Coronary artery (tissue), 2 donors: ENCODE results near the gene TRIM65.
"Not testable (repeated sequence)": the region's sequence is repeated elsewhere in the genome, so short reads cannot be mapped to it uniquely, and the experiment has no call there.

Source experiments
- DNase-seq: peaks from one replicate; pipeline ENCODE4 v3.0.0-alpha.2; 2017; ENCODE audit warnings: low spot score
- H3K27ac ChIP-seq, 2 donors: fragments of 200-600 bp; sonication (generic); one replicate each; pipeline ENCODE4 v1.5.1; 2016 to 2019
- H3K4me3 ChIP-seq: fragments of 200-600 bp; sonication (generic); 2 replicates; pipeline ENCODE4 v1.5.1; 2016; ENCODE audit warnings: mild to moderate bottlenecking, moderate library complexity
- TF ChIP-seq, protein P1 (sequence below): fragments of 200-600 bp; sonication (generic); IDR thresholded peaks from one replicate; pipeline ENCODE4 v1.5.1; 2019; ENCODE audit warnings: antibody characterized with exemption

The TRIM65 gene

DNA sequence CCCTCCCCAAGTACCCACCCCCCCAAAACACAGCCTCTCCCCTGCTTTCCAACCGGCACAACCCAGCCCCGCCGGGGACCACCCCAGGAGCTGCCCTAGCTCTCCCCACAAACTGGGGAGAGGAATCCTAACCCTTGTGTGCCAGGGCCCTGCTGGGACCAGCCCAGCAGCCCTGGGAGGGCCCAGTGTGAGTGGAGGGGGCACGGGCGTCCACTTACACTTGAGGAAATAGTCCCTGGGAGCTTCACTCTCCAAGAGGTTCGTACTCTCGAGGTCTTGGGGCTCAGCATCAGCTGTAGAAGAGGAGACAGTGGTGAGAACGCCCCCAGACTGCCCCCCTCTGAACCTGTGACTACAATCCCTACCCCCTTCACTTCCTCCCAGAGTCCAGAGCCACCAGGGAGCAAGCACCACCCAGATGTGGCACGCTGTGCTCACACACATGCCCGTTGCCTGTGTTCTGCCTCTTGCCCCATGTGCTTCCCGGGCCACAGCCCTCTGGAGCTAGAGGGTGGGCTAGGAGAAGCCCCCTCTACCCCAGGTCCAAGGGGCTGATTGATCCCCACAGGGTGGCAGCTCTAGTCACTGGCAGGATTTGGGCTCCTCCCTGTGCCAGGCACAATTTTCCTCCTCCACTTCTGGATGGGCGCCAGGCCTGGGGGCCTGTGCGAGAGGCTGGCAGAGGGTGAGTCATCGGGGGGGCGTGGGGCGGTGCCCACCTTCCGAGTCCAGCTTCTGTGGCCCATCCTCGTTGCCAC lies 21.4 kb downstream of the TRIM65 start:
- DNase-seq, result no peak
- H3K27ac ChIP-seq, result peak overlapping the region; percentile 96 to 97
- peak overlapping the region; percentile 91 for H3K4me3 ChIP-seq
- TF ChIP-seq, protein P1, sequence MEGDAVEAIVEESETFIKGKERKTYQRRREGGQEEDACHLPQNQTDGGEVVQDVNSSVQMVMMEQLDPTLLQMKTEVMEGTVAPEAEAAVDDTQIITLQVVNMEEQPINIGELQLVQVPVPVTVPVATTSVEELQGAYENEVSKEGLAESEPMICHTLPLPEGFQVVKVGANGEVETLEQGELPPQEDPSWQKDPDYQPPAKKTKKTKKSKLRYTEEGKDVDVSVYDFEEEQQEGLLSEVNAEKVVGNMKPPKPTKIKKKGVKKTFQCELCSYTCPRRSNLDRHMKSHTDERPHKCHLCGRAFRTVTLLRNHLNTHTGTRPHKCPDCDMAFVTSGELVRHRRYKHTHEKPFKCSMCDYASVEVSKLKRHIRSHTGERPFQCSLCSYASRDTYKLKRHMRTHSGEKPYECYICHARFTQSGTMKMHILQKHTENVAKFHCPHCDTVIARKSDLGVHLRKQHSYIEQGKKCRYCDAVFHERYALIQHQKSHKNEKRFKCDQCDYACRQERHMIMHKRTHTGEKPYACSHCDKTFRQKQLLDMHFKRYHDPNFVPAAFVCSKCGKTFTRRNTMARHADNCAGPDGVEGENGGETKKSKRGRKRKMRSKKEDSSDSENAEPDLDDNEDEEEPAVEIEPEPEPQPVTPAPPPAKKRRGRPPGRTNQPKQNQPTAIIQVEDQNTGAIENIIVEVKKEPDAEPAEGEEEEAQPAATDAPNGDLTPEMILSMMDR, result no peak

DNA sequence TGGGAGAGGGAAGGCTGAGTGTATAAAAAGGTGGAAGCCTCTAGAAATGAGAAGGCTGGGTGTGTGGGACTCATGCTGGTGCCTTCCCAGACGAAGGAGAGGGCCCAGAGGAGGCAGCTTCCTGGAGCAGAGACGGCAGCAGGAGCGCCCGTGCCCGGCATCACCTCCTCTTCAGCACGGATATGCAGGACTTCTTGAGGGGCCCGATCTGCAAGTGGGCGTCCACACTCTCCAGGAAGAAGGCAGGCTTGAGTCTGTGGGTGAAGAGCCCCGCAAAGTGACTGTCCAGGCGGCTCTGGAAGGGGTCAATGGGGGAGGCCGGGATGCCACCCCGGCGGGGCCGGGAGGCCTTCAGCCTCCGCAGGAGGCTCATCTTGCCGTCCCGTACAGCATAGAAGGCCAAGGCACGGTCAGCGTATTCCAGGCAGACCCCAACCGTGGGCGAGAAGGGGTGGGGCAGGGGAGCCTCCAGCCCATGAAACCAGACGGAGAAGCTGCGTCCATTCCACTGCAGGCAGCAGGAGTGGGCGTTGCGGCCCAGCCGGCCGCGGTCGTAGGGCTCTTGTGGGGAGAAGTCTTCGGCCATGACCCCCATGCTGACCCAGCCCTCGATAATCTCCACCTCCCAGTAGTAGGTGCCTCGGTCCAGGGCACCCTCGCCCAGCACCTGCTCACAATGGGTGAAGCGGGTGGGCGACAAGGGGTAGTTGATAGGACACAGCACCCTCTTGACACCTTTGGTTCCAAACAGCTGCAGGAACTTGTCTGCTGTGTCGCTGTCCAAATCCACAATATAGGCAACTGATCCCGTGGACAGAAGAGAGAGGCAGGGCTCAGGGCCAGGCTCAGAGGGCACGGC lies 22.2 kb downstream of the TRIM65 start:
- Histone ChIP-seq H3K4me3 (peak overlapping the region; percentile 91), H3K27ac (peak overlapping the region; percentile 96 to 97)
- no peak for DNase-seq
- TF ChIP-seq, protein P1, result no peak

DNA sequence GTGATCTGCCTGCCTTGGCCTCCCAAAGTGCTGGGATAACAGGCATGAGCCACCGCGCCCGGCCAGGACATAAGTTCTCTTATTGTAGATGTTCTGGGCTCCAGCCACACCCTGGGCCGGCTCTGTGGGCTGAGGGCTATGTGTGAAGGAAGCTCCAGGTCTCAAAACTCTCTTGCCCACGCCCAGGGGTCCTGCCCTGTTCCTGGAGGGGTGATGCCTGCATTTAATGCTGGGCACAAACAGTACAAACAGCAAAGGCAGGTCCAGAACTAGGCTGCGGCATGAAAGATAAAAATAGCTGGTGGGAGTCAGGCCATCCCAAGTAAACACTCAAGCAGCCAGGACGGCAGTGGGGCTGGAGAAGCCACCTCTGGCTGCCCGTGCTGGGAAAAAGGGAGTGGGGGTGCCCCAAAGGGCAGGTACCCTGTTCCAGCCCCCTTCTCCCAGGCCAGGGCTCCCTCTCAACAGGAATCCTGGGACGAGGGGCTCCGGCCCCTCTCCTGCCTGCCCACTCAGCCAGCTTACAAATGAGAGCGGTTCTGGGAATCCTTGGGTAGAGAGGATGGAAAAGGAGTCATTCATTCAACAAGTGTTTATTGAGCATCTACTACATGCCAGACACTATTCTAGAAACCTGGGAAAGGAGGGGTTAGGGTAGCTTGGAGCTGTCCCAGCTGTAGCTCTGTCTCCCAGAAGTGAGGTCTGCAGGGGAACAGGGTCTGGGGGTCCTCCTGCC lies 23.0 kb downstream of the TRIM65 start:
- peak overlapping the region; percentile 96 to 97 for H3K27ac ChIP-seq
- H3K4me3 ChIP-seq, result peak overlapping the region; percentile 51
- TF ChIP-seq, protein P1, result no peak
- no peak for DNase-seq

DNA sequence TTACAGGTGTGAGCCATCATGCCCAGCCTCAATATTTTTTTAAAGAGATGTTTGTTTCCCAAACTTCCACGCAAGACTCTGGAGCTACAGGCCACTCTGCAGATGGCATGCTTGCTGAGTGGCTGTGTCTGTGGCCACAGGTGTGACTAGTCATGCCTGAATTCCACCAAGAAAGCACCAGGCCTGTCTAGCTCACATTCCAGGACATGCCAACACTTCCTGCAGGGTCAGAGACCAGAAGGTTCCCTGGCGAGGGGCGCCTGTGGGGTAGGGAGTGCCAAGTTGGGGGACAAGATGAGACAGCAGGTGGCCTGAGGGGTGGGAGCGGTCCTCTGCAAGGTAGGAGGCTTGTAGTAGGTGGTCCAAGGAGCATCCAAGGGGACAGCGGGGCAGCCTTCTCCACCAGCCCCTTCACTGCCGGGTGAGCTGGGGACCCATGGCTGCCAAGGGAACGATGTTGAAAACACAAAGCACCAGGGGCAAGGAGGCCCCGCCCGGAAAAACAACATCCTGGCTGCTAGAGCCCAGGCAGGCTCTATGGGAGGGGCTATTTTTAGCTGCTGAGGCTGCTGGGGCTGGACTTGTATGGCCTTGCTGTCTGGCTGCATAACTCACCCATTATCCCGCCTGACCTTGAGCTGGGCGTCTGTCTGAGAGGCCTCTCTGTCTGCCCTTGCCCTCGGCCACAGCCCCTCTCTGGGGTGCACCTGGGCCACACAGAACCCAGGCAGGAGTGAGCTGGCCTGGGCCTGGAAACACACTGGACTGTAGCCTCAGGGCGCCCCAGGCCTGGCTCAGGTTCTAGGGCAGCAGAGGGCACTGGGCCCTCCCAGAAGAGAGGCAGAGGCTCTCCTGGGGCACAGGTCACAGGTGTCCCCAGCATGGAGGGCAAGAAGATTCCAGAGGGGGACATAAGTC lies 24.1 kb downstream of the TRIM65 start:
- DNase-seq, result peak; percentile 96
- peak overlapping the region; percentile 96 to 97 for H3K27ac ChIP-seq
- TF ChIP-seq, protein P1, result no peak
- H3K4me3 ChIP-seq, result peak overlapping the region; percentile 51

DNA sequence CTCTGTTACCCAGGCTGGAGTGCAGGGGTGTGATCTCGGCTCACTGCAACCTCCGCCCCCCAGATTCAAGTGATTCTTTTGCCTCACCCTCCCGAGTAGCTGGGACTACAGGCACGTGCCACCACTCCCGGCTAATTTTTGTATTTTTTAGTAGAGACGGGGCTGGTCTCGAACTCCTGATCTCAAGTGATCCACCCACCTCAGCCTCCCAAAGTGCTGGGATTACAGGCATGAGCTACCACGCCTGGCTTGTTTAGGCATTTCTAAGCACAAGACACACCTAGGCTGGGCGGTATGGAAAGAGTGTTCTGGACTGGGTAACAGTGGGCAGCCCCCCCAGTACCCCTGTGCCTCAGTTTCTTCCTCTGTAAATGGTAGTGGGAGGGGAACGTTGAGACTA lies 26.5 kb downstream of the TRIM65 start:
- not testable (repeated sequence) for DNase-seq
- peak overlapping the region; percentile 92 to 94 for H3K27ac ChIP-seq
- H3K4me3 ChIP-seq, result peak overlapping the region; percentile 60

DNA sequence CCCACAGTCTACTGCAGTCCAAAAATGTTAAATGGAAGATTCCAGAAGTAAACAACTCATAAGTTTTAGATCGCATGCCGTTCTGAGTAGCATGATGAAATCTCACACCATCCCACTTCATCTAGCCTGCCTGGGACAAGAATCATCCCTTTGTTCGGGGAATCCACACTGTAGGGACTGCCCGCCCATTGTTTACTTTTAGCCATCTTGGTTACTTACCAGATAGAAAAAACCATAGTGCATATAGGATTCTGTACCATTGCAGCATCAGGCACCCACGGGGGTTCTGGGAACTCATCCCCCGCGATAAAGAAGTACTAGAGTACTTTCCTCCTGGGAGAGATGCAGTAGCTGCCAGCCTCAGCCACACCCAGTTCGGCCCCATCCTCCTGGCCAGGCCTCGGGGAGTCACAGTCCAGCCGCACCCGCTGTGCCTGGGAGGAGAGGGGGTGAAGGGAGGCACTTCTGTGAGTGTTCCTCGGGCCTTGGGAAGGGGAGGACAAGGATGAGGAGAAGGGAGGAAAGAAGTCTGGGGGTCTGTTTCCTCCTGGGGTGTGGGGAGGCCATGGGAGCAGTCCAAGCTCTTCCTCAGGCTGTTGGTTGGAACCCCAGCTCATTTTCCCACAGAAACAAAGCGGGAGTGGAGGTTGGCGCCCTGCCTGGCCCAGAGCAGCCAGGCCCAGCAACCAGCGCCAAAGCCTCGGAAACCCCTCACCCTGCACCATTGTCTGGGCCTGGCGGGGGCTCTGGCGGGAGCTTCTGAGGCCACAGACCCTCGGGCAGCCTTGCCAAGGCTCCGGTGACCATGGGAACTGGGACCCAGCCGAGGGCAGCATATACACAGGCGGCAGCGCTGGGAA lies 27.2 kb downstream of the TRIM65 start:
- peak overlapping the region; percentile 92 to 94 for H3K27ac ChIP-seq
- TF ChIP-seq, protein P1, result no peak
- peak; percentile 87 for DNase-seq
- H3K4me3 ChIP-seq, result peak overlapping the region; percentile 60

DNA sequence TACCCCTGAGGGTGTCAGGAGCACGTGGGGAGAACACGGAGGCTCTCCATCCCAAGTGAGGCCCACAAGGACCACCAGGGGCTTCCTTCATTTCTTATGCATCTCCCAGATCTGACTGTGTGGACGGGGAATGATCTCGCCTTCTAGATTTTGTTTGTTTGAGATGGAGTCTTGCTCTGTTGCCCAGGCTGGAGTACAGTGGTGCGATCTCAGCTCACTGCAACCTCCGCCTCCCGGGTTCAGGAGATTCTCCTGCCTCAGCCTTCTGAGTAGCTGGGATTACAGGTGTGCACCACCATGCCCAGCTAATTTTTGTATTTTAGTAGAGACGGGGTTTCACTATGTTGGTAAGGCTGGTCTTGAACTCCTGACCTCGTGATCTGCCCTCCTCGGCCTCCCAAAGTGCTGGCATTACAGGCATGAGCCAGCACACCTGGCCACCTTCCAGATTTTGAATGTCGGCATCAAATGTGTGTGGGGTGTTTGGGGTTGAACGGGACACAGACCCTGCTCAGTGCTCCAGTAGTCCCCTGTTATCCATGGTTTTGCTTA lies 27.9 kb downstream of the TRIM65 start:
- not testable (repeated sequence) for DNase-seq
- H3K4me3 ChIP-seq, result peak overlapping the region; percentile 60
- peak overlapping the region; percentile 92 to 94 for H3K27ac ChIP-seq

DNA sequence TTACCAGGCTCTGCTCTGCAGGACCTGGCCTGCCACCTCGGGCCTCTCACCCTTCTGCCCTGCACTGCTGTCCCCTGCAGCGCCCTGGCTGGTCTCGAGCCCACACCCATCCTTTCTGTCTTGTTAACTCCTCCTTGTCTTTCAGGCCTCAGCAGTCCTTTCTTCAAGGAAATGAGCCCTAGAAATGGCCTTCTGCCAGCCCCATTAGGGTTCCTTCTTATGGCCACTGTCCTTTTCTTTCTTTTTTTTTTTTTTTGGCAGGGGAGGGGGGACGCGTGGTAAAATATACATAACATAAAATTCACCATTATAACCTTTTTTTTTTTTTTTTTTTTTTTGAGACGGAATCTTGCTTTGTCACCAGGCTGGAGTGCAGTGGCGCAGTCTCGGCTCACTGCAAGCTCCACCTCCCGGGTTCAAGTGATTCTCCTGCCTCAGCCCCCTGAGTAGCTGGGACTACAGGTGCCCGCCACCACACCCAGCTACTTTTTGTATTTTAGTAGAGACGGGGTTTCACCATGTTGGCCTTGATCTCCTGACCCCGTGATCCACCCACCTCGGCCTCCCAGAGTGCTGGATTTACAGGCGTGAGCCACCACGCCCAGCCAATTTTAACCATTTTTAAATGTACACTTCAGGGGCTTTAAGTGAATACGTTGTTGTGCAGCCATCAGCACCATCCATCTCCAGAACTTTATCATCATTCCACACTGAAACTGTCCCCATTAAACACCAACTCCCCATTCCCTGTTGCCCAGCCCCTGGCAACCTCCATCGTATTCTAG lies 31.2 kb downstream of the TRIM65 start:
- not testable (repeated sequence) for H3K4me3 ChIP-seq, DNase-seq
- peak overlapping the region; percentile 69 to 75 for H3K27ac ChIP-seq

DNA sequence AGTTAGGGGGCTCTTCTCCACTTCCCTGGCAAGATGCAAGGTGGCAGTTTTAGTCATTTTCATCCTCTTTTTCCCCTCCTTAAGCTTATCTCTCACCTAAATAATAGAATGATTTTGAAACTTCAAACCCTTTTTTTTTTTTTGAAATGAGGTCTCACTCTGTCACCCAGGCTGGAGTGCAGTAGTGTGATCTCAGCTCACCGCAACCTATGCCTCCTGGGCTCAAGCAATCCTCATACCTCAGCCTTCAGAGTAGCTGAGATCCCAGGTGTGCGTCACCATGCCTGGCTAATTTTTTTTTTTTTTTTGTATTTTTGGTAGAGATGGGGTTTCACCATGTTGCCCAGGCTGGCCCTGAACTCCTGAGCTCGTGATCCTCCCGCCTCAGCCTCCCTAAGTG lies 31.9 kb downstream of the TRIM65 start:
- DNase-seq, H3K4me3 ChIP-seq: not testable (repeated sequence)
- peak overlapping the region; percentile 75 to 91 for H3K27ac ChIP-seq
